Daoy (cell line): ENCODE results near the gene ZBTB17. TPM values are rescaled to one million over a fixed set of nuclear protein-coding genes. Genes with fewer than 3 reads are reported as not detected.

Source experiments
- DNase-seq: peaks from one replicate; pipeline ENCODE4 v3.0.0-alpha.2; 2015; ENCODE audit warnings: low read depth
- total RNA-seq: library from RNA; depleted of rRNA; stranded (reverse); fragments of >200 nt; shearing (Covaris generic); gene quantifications from 2 replicates; pipeline ENCODE4 v1.2.3, GENCODE V29; 2014

Gene ZBTB17
- total RNA-seq, 1 experiment from 2014 or later = 43.1 TPM

DNA sequence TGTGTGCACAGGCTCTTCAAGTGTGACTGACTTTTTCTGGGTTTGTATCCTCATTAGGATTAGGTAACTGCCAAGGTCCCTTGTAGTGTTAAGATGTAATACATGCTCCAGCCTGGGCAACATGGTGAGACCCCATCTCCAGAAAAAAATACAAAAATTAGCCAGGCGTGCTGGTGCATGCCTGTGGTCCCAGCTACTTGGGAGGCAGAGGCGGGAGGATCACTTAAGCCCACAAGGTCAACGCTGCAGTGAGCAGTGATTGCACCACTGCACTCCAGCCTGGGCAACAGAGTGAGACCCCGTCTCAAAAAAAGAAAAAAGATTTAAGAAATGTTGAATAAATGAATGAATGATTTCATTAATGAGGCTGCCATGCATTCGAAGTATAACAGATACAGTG, 15.1 kb downstream of the ZBTB17 start:
- no peak for DNase-seq

DNA sequence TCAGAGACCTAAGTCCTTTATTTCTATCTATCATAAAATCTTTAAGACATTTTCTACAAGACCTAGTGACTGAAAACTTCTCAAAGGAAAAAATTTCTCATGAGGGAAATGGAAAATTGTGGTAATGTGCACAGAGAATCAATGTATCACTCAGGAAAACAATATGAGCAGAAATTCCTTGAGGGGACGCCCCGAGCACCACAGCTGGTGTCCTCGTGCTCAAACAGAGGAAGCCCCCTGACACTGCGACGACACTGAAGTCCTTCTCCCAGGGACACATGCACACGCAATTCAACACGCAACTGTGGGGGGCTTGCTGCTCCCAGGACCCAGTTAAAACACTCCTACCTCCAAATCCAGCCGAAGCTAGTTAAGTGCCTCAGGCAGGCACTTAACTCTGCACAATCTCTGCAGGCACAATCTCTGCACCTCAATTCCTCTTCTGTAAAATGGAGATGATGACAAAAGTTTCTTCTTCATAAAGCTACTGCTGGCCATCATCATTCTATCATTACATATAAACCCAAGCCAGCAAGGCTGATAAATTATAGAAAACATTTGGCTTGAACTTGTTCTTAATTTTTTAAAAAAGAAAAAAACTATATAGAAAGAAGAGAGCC, 16.0 kb downstream of the ZBTB17 start:
- no peak for DNase-seq

DNA sequence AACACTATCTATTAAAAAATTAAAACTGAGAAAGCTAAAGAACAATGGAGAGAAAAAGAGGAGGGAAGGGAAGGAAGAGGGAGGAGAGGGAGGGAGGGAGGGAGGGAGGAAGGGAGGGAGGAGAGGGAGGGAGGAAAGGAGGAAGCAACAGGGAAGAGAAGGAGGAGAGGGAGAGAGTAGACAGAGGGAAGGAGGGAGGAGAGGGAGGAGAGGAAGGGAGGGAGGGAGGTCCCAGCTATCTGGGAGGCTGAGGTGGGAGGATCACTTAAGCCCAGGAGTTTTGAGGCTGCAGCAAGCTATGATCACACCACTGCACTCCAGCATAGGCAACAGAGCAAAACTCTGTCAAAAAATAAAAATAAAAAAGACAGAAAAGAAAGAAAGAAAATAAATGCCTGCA, 16.5 kb downstream of the ZBTB17 start:
- DNase-seq = no peak

DNA sequence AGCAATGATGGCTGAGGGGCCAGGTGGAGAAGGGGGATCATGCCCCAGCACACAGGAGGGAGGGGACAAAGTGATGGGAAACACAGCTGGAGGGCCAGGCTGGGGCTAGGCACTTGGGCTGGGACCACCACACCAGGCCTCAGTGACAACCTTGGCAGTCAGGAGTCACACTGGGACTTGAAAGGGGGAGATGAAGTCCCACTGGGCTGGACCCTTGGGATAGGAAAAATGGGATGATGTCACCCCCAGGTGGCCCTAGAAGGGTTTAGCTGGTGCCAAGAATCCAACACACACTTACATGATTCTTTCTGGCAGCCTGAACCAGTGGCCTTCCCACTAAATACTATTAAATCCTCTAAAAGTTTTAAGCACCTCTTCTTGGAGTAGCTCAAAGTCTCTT, 17.1 kb downstream of the ZBTB17 start:
- no peak for DNase-seq

DNA sequence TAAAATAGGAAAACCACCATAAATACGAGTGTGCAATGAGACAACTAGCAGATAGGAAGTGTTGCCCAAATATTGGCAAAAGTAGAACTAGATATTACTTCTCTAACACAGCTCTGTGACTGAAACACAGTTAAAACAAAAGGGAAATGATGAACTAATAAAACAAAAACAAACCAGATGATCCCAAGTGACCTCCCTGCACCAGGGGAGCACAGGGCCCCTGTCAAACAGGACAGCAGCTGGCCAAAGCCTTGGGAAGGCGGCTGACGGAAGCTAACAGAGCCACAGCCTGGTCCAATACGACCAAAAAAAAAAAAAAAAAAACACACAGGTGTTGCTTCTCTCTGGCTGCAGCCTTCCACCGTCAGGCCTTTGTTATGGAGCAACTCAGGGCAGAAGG, 17.8 kb downstream of the ZBTB17 start:
- DNase-seq = no peak

DNA sequence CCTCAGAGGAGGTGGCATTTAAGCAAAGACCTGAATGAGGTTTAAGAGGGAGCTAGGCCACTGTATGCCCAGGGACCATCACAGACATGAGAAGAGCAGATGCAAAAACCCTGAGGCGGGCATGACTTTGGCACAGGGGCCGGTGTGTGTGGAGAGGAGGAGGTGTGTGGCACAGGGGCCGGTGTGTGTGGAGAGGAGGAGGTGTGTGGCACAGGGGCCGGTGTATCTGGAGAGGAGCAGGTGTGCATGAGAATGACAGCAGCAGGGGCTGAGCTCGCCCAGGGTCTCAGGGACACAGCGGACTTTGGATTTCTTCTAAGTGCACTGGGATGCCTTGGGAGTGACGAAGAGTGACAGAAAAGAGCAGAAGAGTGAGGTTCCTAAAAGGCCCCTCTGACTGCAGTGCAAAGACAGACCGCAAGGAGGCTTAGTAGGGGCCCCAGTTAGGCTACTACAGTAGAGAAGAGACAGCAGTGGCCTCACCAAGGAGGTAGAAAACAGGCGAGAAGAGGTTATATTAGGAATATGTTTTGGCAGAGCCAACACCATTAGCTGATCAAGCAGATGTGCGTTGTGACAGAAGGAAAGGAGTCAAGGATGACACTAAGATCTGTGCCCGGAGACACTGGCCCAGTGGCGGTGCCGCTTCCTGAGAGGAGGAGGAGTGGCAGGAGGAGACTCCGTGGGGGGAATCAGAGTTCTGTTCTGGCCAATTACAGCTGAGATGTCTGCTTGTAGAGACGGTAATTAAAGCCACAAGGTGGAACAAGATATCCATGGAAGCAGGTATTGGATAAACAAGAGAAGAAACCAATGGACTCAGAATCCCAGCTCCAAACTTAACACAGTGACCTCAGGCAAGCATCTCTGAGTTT, 18.4 kb downstream of the ZBTB17 start:
- no peak for DNase-seq

DNA sequence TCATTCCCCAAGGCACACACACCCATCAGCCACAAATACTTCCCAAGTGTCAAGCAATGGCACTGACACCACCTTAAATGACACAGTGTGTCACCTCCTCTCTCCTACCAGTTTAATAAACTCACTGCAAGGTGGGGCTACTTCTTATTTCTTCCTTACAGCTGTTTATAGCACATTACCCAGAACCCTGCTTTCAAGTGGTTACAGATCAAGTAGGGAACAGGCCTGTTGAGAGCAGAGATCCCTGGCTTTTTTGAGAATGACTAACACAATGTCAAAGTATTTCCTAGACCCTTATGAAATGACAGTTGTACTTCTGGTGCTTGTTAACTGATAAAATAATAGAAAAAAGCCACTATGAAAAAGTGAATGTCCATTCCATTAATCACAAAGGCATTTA, 19.8 kb downstream of the ZBTB17 start:
- DNase-seq = no peak

DNA sequence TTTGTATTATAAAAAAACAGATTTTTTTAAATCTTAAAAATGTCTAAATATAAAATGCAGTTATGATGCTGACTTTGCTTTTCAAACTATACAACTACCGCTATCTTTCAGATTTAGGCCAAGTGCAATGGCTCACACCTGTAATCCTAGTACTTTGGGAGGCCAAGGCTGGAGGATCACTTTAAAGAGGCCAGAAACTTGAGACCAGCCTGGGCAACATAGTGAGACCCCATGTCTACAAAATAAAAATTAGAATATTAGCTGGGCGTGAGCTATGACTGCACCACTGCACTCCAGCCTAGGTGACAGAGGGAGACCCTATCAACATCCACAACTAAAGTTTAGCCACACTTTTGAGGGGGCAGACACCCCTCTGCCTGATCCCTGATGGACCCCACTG, 20.3 kb downstream of the ZBTB17 start:
- DNase-seq = no peak

DNA sequence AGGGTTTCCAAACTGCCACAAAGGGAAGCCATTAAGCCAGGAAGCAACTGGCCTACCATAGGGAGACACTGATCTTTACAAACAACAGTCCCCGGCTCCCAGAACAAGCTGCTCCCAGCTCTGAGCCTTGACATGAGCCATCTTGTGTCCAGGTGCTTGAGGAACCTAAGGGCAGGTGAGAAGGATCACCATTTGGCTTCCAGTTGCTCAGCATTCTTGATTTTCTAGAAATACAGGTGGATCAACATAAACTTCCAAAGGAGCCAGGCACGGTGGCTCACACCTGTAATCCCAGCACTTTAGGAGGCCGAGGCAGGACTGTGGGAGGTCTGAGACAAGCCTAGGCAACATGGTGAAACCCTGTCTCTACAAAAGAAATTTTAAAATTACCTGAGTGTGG, 21.6 kb downstream of the ZBTB17 start:
- DNase-seq = no peak

DNA sequence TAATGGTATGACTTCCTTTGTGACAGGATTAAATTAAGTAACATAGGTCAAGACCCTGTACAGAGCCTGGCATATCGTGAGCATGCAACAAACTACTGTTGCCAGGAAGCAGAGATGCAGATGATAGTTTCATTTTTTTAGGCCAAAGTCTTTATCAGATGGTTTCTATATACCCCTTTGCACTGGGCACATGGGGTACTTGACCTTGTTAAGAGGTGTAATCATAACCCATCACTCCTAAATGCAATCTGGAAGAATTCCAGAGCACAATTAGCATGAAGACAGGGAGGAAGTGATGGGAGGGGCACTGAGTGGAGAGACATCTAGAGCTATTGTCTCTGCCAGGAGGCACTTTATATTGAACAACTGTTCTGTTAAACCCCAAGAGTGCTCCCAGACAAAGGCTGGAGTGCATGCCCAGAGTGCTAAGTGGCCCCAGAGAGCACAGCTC, 22.1 kb downstream of the ZBTB17 start:
- DNase-seq = no peak

DNA sequence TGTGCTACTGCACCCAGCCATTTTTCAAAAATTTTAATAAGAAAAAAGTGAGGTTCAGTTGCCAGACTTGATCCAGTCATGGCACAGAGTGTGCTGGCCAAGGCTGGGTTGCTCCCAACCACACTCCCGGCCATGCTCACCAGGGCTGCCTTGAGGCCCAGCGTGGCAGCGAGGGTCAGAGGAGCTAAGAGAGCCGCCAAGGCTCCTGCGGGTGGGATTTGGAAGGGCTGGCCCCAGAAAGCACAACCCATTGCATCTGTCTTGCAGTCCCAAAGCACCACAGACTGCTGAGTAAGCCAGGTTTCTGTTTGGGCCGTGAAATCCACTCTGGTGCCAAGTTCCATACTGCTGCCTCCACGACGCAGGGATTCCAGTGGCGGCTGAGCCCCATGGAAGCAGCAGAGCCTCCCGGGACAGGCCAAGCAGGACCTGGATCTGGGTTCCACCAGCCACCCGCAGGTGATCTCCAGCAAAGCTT, 22.6 kb downstream of the ZBTB17 start:
- peak; percentile 53 for DNase-seq

DNA sequence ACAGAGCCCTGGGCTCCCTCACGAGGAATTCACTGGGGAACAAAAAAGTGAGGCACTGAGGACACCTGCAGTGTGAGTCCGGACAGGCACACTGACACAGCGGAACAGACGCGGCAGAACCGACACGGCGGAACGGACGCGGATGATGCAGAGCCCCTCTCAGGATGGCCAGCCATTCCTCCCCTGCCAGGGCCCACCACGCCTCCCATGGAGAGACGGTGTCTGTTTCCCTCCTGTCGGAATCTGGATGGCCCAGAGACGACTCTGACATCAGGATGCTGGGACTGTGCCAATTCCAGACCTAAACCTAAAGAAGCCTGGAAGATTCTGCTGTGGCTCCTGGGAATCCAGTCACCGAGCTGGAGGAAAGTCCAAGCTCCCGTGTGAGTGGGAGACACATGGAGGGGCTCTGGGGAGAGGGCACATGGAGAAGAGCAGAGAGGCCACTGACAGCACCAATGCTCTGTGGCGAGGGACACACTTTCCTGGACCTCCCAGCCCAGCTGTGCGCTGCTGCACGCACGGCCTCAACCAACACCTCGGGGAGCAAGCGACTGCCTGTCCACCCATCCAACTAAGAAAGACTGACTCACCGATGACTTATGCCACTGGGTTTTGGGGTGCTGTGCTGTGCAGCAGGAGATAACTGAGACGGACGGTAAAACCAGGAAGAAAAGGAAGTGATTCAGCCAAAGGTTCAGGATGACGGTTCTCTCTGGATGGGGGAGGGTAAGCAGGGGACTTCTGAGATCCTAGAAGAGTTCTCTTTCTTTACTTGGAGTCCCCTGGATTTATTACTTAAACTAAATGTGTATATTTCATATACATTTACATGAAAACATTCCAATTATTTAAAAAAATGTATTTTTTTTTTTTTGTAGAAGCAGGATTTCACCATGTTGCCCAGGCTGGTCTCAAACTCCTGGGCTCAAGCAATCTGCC, 23.3 kb downstream of the ZBTB17 start:
- peak; percentile 97 for DNase-seq

DNA sequence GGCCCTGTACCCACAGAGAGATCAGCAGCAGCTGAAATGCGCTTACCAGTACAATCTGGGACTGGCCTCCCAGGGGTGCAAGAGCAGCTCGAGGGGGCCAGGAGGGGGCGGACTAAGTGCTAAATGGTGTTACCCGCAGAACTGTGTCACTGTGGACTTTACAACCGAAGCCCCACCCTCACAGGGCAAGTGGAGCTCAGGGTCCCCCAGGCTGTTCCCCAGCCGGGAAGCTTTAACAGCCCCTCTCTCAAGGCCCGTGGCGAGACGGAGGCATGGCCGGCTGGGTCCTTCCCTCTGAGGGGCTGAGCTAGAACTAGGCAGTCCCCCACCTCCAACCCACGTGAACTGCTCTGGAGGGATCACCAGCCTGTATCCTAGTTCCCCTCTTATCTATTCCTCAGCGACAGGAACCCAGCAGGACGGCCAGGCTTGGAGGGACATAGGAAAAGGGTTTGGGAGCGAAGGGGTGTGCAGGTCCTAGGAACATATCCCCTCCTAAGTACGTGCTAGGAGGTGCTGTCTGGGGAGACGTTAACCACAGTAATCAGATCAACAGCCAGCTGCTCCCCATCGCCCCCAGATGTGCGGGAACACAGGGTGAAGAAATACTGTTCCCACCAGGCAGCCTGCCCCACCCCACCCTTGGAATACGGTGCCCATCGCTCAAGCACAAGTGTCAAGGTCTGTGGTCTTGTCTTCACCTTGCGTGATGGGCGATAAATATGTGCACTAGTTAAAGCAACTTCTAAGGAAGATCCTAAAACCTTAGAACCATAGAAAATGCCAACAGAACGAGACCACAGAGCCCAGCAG, 24.4 kb downstream of the ZBTB17 start:
- DNase-seq = peak; percentile 56

DNA sequence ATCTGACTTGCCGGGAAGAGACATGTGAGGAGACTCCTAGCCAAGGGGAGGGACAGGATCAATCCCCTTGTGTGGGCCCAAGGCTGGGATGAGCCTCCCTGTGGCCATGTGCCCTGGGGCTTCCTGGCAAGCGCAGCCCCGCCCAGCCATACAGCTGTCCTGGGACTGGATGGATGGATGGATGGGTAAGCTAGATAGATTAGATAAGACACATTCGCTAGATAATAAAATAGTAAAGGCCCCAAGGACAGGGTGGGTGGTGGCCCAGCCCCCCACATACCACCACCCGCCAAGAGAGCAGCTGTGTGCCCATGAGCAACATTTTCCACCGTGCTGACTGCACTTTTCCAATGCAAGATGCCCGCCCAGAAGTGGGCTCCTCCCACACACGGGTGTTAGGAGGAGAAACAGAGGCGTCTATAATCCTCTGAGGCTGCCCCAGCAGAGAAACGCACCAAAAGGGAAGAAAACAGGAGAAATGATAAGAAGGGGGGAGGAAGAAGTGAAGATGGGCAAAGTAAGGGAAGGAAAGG, 25.1 kb downstream of the ZBTB17 start:
- peak; percentile 82 for DNase-seq

DNA sequence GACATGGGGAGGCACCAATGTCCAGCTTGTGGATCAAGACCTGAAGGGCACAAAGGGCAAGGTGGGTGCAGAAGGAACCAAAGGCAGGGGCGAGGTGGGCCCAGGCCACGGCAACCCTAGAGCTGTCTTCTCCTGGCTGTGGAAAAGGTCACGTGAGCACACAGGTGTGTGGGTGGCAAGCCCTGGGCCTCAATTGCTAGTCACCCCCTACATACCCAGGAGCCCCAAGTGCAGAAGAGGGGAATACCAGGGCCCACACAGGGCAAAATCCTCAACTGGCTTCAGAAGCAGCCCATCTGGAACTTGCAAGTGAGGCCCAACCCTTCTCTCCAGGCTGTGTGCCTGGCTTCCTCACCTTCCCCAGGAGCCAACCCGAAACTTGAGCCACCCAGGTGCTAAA, 25.6 kb downstream of the ZBTB17 start:
- no peak for DNase-seq

DNA sequence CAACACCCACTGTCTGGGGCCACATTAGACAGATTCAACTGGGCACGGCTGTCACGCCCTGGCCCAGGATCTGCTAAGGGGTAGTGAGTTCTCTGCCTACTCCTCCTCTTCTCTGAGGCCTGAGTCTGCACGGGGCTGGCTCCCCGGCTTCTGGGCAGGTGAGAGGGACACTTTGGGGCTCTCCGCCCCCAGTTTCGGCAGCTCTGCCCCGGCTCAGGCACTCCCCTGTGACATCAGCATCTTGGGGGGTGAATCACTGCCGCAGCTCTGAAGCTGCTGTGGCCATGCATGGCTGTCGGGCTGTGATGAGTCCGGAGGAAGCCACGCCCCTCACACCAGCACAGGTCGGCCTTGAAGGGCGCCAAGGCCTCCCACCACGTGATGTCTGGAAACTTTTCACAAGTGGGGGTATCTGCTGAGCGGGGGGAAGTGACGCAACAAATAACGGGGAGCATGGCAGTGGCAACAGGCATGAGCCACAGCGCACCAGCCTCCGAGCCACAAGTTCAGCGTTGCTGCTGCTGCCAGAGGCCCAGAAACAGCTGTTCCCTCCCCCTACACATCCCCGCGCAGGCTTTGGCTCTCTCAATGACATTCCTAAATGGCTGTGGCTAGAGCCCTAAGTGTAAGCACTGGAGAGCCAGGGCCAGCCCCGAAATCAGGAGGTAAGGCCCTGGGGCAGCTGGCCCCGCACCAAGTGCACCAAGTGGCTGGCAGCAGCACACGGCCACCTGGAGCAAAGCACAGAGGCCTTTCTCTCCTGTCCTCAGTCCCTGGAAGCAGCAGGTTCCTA, 26.3 kb downstream of the ZBTB17 start:
- DNase-seq = peak; percentile 99

DNA sequence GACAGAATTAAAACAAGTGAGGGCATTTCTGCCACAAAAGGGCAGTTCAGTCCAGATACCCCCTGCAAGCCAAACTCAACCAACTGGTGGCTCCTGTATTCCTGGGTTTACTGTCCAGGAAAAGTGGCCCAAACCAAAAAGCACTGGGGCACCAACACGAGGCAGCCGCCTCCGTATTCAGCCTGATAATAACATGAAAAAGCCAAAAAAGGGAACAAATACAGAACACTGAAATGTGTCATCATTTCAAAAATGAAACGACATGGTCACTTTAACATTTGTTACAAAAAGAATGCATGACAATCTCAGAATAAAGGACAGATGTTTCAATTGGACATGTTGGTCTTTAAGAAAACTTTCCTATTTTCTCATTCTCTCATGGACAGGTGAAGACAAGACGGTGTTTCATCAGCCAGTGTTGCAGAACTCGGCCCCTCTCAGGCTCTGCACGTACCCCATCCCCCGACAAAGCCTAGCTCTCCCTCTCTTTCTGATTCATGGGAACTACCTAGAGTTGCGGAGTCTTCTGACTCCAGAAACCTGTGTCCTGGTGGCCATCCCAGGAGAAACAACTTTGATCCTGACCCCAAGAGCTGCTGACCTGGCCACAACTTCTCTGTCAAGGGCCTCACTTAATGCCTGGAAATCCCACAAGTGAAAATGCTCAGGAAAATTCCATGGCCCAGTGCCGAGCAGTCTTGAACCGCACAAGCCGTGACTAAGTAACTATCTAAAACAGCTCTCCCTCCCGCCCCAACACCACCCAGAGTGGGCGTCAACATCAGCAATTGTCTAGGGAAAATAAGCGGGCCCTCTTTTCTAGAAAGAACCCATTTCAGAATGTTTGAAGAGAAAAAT, 27.1 kb downstream of the ZBTB17 start:
- DNase-seq = peak; percentile 94

DNA sequence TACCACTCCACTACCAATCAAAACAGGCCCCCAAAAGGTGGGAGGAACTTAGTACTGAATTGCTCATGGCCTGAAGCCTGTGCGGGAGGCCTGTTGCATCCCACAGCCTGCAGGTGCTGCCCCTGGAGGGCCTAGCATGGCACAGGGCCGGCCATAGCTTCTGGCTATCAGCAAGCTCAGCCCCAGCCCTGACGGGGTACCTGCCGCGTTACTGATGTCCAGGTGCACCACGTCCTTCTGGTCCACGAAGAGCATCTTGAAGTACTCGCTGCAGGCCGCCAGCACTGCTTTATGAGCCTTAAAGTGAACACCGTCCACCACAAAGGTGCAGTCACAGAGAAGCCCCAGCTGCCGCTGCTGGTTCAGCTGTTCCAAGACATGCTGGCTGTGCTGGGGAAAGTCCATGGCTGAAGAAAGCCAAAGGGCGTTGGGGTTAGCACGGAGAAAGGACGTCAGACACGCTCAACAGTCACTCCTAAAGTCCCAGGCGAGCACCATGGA, 27.8 kb downstream of the ZBTB17 start:
- peak; percentile 63 for DNase-seq
